Natural killer cell (primary cell): Measurements from ENCODE around the gene CAMKK1. TPM values are rescaled to one million over a fixed set of nuclear protein-coding genes. Genes with fewer than 3 reads are reported as not detected.

Source experiments
- ATAC-seq, 3 donors: fragments of 150-1000 bp in 2 of 3; fragments of 200-7000 bp in 1 of 3; cut with Tn5 transposase; 1 replicate in 1 of 3; 2 replicates in 2 of 3; pipeline ENCODE4 v1.10.0; 2021; ENCODE audit warnings: mild to moderate bottlenecking in 2 of 3, moderate library complexity in 2 of 3
- DNase-seq, 2 donors: peaks; one replicate each; pipeline versions ENCODE4 v3.0.0 to v3.0.0-alpha.2; 2013 to 2021; ENCODE audit warnings: mixed read lengths in 1 of 2
- H3K27ac ChIP-seq: one replicate; pipeline ENCODE4 v1.5.1; 2013; ENCODE audit warnings: mild to moderate bottlenecking, low read length
- H3K27me3 ChIP-seq: one replicate; pipeline ENCODE4 v1.6.1; 2013; ENCODE audit warnings: low read length; ENCODE audit not compliant: control insufficient read depth, insufficient read depth
- H3K36me3 ChIP-seq: one replicate; pipeline ENCODE4 v1.6.1; 2013; ENCODE audit warnings: low read length; ENCODE audit not compliant: control insufficient read depth, insufficient read depth
- H3K4me1 ChIP-seq: one replicate; pipeline ENCODE4 v1.6.1; 2013; ENCODE audit warnings: low read length; ENCODE audit not compliant: control insufficient read depth, insufficient read depth
- H3K4me3 ChIP-seq: one replicate; pipeline ENCODE4 v1.5.1; 2013; ENCODE audit warnings: low read length
- H3K9me3 ChIP-seq: one replicate; pipeline ENCODE4 v1.6.1; 2013; ENCODE audit warnings: low read length; ENCODE audit not compliant: control insufficient read depth, insufficient read depth
- H3K27ac Mint-ChIP-seq, 2 donors: one replicate each; pipeline ENCODE4 v1.8.0; 2022; ENCODE audit warnings: mild to moderate bottlenecking in 2 of 2, mixed read lengths in 2 of 2, moderate library complexity in 1 of 2
- H3K27me3 Mint-ChIP-seq, 2 donors: one replicate each; pipeline ENCODE4 v1.8.0; 2022; ENCODE audit warnings: low read depth in 2 of 2, mixed read lengths in 2 of 2
- H3K36me3 Mint-ChIP-seq: one replicate; pipeline ENCODE4 v1.8.0; 2022; ENCODE audit warnings: mixed read lengths
- H3K4me1 Mint-ChIP-seq, 2 donors: one replicate each; pipeline ENCODE4 v1.8.0; 2022; ENCODE audit warnings: mixed read lengths in 2 of 2
- H3K4me3 Mint-ChIP-seq: one replicate; pipeline ENCODE4 v1.8.0; 2022; ENCODE audit warnings: mild to moderate bottlenecking, moderate library complexity, mixed read lengths
- H3K9me3 Mint-ChIP-seq, 2 donors: one replicate each; pipeline ENCODE4 v1.8.0; 2022; ENCODE audit warnings: mixed read lengths in 2 of 2
- CTCF ChIP-seq: fragments of 200-600 bp; IDR thresholded peaks from one replicate; pipeline ENCODE4 v1.8.0; 2022; ENCODE audit warnings: antibody characterized with exemption
- WGBS: methylation state at CpG from one replicate; pipeline ENCODE4 v1.1.7; 2013; ENCODE audit warnings: missing lambda C conversion rate; ENCODE audit not compliant: insufficient coverage; 5-methylcytosine and 5-hydroxymethylcytosine counted together
- intact Hi-C: fragments of 100-400 bp; cut with micrococcal nuclease; formaldehyde crosslinking; loops from one replicate; pipeline ENCODE4 v1.14.2; 2022
- total RNA-seq, 4 donors: library from RNA; stranded (reverse); fragments of 120-200 nt in 1 of 4; gene quantifications; one replicate each; pipeline versions ENCODE4 v1.2.3 to v1.2.4, GENCODE V29; 2013 to 2022

The CAMKK1 gene
- total RNA-seq, 3 donors from 2014 or later (not counting 1 experiment from before 2014, with no cell fraction given) = 3.2 to 4.3 (median 3.9) TPM

DNA sequence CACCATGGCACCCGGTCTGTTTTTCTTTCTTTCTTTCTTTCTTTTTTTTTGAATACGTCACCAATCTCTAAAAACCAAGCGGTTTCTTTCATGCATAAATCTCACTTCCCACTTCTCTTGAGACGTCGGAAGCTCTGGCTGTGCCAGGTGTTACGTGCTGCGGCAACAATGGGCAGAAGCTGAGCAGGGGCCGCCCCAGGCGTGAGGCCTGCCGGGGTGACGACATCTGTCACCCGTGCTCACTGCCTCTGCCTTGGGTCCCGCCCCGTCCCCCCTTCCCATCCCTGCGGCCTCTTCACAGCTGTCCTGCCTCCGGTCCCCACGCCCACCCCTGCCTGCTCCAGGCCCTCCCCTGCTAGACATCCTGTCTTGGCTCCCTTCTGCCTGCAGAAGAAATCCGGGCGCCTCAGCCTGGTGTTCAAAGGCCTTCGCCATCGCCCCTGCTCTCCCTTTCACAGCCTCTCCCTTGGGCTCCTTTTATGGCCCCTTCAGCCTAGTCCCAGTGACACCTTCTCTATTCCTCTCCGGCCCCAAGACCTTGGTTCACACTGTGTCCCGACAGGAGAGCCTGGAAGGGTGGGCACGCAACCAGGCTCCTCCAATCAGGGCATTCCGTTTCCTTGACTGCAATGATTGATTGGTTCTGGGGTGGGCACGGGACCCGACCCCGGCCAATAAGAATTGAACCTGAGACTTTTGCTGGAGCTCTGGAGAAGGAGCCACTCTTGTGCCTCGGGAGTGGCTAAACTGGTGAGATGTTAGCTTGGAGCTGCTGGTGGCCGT is 18.6 kb upstream of the CAMKK1 start:
- H3K27me3 ChIP-seq = no peaks in the 10 kb centered on the region
- intact Hi-C loops = loop anchor here (5.0 kb wide), 1 partner anchor 49 kb away; no protein-coding TSS in a partner anchor
- Mint-ChIP-seq H3K36me3 (no peaks in the 10 kb centered on the region), H3K9me3 (no peaks in the 10 kb centered on the region), H3K4me3 (peak overlapping the region; percentile 74), H3K27me3 (peaks cover 0 to 13% of the 10 kb centered on the region in 2 donors), H3K4me1 (peaks cover 33 to 36% of the 10 kb centered on the region in 2 donors), H3K27ac (peak overlapping the region; percentile 75 to 79)
- H3K4me3 ChIP-seq = no peak overlapping the region
- TF ChIP-seq CTCF = no peak
- no peaks in the 10 kb centered on the region for H3K36me3 ChIP-seq
- WGBS = 32% methylated on average over 30 of the region's 30 CpGs
- DNase-seq = peak in 1 of 2 donors; percentile 95
- H3K27ac ChIP-seq = peak overlapping the region; percentile 83
- H3K4me1 ChIP-seq = peaks cover 53% of the 10 kb centered on the region
- ATAC-seq = peak; percentile 25 to 84 (median 81)
- H3K9me3 ChIP-seq = no peaks in the 10 kb centered on the region

GRCh38 chr17:3910420-3911270 is 17.8 kb upstream of the CAMKK1 start:
- Histone ChIP-seq H3K27ac (peak overlapping the region; percentile 83), H3K9me3 (no peaks in the 10 kb centered on the region), H3K4me1 (peaks cover 45% of the 10 kb centered on the region), H3K36me3 (no peaks in the 10 kb centered on the region), H3K27me3 (no peaks in the 10 kb centered on the region), H3K4me3 (no peak overlapping the region)
- H3K27me3 Mint-ChIP-seq = peaks cover 0 to 13% of the 10 kb centered on the region in 2 donors
- H3K9me3 Mint-ChIP-seq = no peaks in the 10 kb centered on the region
- WGBS = 71% methylated on average over 11 of the region's 11 CpGs
- TF ChIP-seq CTCF = no peak
- H3K4me1 Mint-ChIP-seq = peaks cover 26 to 28% of the 10 kb centered on the region in 2 donors
- ATAC-seq = peak in 1 of 3 donors; percentile 1
- intact Hi-C loops = loop anchor here (5.0 kb wide), 1 partner anchor 48 kb away; no protein-coding TSS in a partner anchor
- no peaks in the 10 kb centered on the region for H3K36me3 Mint-ChIP-seq
- H3K4me3 Mint-ChIP-seq = peak overlapping the region; percentile 74
- H3K27ac Mint-ChIP-seq = peak overlapping the region; percentile 75 to 79
- DNase-seq = no peak

- DNase-seq (no peak), ATAC-seq (no peak)
- H3K4me3 Mint-ChIP-seq = no peak overlapping the region
- H3K36me3 Mint-ChIP-seq = no peaks in the 10 kb centered on the region
- Histone ChIP-seq H3K36me3 (no peaks in the 10 kb centered on the region), H3K9me3 (no peaks in the 10 kb centered on the region), H3K27ac (no peak overlapping the region), H3K27me3 (no peaks in the 10 kb centered on the region), H3K4me3 (no peak overlapping the region), H3K4me1 (peaks cover 37% of the 10 kb centered on the region)
- WGBS = 94% methylated on average over 11 of the region's 12 CpGs
- peaks cover 17 to 18% of the 10 kb centered on the region in 2 donors for H3K4me1 Mint-ChIP-seq
- intact Hi-C loops = no loop called here
- no peaks in the 10 kb centered on the region for H3K9me3 Mint-ChIP-seq
- peaks cover 0 to 13% of the 10 kb centered on the region in 2 donors for H3K27me3 Mint-ChIP-seq
- no peak overlapping the region for H3K27ac Mint-ChIP-seq
- no peak for TF ChIP-seq CTCF
These were observed 16.4 kb upstream of the CAMKK1 start for GRCh38 chr17:3909257-3909656.
